Measurements from ENCODE around the gene ZNF605. TPM values are rescaled to one million over a fixed set of nuclear protein-coding genes. Genes with fewer than 3 reads are reported as not detected.

ZNF605 gene
- total RNA-seq, 1 donor from 2014 or later: 8.0 TPM

Other genes with a start within 250 kb of the ZNF605 start
- gene PGAM5, start 245.5 kb downstream of the ZNF605 start, total RNA-seq: 58.2 and 59.7 TPM in 2 replicates
- gene ANKLE2, start 194.5 kb downstream of the ZNF605 start, total RNA-seq: 97.9 and 104 TPM in 2 replicates
- gene GOLGA3, start 127.4 kb downstream of the ZNF605 start, total RNA-seq: 54.0 and 55.2 TPM in 2 replicates
- 79.7 and 87.2 TPM in 2 replicates for gene CHFR, start 68.7 kb downstream of the ZNF605 start, total RNA-seq
- gene ZNF26, start 30.1 kb upstream of the ZNF605 start, total RNA-seq: 15.3 and 19.5 TPM in 2 replicates
- 23.2 and 25.0 TPM in 2 replicates for gene ZNF84, start 81.2 kb upstream of the ZNF605 start, total RNA-seq
- gene ZNF140, start 124.6 kb upstream of the ZNF605 start, total RNA-seq: 13.6 and 14.9 TPM in 2 replicates
- gene ZNF891, start 174.0 kb upstream of the ZNF605 start, total RNA-seq: 2.3 and 2.4 TPM in 2 replicates
- 5.5 and 7.4 TPM in 2 replicates for gene ZNF10, start 174.3 kb upstream of the ZNF605 start, total RNA-seq
- gene ZNF268, start 225.2 kb upstream of the ZNF605 start, total RNA-seq: 17.2 and 19.8 TPM in 2 replicates

Measured in T-helper 2 cell treated with Interferon-gamma antibody and Interleukin-4, amounts not matched to agents 100 ng/mL and 5 ng/mL, for 36 hours (primary cell).